ENCODE results near the gene UBTF.
A peak's percentile ranks its signal among the peaks of the same experiment; 100 is the strongest.

Gene UBTF

GRCh38 chr17:44191941-44192496, 27.5 kb downstream of the UBTF start:
- TF ChIP-seq ZNF274 (IDR thresholded peaks at IDR 0.05; ENCODE audit: low read depth, low read length) = no peak
- TF ChIP-seq SUZ12 (IDR thresholded peaks at IDR 0.05; ENCODE audit: extremely low read depth, insufficient read depth, insufficient read length) = no peak
- TF ChIP-seq YY1 (IDR thresholded peaks at IDR 0.05; ENCODE audit: insufficient read depth, insufficient read length) = no peak
- H3K4me3 ChIP-seq (ENCODE audit: insufficient read length, low read depth) = no peak overlapping the region
- peaks cover 82% of the 10 kb centered on the region for H3K36me3 ChIP-seq (ENCODE audit: insufficient read depth, insufficient read length, low read length)
- peak overlapping the region; percentile 15 for H3K9ac ChIP-seq (ENCODE audit: insufficient read length, low read depth)
- H3K9me3 ChIP-seq (ENCODE audit: insufficient read depth, low read length) = no peaks in the 10 kb centered on the region
- DNase-seq (ENCODE audit: low read depth, low spot score) = no peak
- peaks cover 19% of the 10 kb centered on the region for H3K4me1 ChIP-seq (ENCODE audit: insufficient read depth, insufficient read length)
- no peaks in the 10 kb centered on the region for H3K27me3 ChIP-seq (ENCODE audit: insufficient read depth, insufficient read length)

GRCh38 chr17:44191369-44191768, 28.1 kb downstream of the UBTF start:
- Histone ChIP-seq H3K36me3 (ENCODE audit: insufficient read depth, insufficient read length, low read length) (peaks cover 76% of the 10 kb centered on the region), H3K9me3 (ENCODE audit: insufficient read depth, low read length) (no peaks in the 10 kb centered on the region), H3K9ac (ENCODE audit: insufficient read length, low read depth) (no peak overlapping the region), H3K27me3 (ENCODE audit: insufficient read depth, insufficient read length) (no peaks in the 10 kb centered on the region), H3K4me3 (ENCODE audit: insufficient read length, low read depth) (no peak overlapping the region), H3K4me1 (ENCODE audit: insufficient read depth, insufficient read length) (peaks cover 19% of the 10 kb centered on the region)
- no peak for TF ChIP-seq YY1 (IDR thresholded peaks at IDR 0.05; ENCODE audit: insufficient read depth, insufficient read length)
- DNase-seq (ENCODE audit: low read depth, low spot score) = no peak

DNA sequence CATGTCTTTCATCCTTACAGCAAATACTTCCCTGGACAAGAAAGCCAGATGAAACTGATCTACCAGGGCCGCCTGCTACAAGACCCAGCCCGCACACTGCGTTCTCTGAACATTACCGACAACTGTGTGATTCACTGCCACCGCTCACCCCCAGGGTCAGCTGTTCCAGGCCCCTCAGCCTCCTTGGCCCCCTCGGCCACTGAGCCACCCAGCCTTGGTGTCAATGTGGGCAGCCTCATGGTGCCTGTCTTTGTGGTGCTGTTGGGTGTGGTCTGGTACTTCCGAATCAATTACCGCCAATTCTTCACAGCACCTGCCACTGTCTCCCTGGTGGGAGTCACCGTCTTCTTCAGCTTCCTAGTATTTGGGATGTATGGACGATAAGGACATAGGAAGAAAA, 29.0 kb downstream of the UBTF start:
- no peak for TF ChIP-seq ZNF274 (IDR thresholded peaks at IDR 0.05; ENCODE audit: low read depth, low read length)
- TF ChIP-seq YY1 (IDR thresholded peaks at IDR 0.05; ENCODE audit: insufficient read depth, insufficient read length) = no peak
- TF ChIP-seq SUZ12 (IDR thresholded peaks at IDR 0.05; ENCODE audit: extremely low read depth, insufficient read depth, insufficient read length) = no peak
- H3K4me3 ChIP-seq (ENCODE audit: insufficient read length, low read depth) = no peak overlapping the region
- H3K4me1 ChIP-seq (ENCODE audit: insufficient read depth, insufficient read length) = peaks cover 19% of the 10 kb centered on the region
- no peaks in the 10 kb centered on the region for H3K27me3 ChIP-seq (ENCODE audit: insufficient read depth, insufficient read length)
- no peak for DNase-seq (ENCODE audit: low read depth, low spot score)
- H3K9ac ChIP-seq (ENCODE audit: insufficient read length, low read depth) = no peak overlapping the region
- H3K36me3 ChIP-seq (ENCODE audit: insufficient read depth, insufficient read length, low read length) = peaks cover 68% of the 10 kb centered on the region
- no peaks in the 10 kb centered on the region for H3K9me3 ChIP-seq (ENCODE audit: insufficient read depth, low read length)

DNA sequence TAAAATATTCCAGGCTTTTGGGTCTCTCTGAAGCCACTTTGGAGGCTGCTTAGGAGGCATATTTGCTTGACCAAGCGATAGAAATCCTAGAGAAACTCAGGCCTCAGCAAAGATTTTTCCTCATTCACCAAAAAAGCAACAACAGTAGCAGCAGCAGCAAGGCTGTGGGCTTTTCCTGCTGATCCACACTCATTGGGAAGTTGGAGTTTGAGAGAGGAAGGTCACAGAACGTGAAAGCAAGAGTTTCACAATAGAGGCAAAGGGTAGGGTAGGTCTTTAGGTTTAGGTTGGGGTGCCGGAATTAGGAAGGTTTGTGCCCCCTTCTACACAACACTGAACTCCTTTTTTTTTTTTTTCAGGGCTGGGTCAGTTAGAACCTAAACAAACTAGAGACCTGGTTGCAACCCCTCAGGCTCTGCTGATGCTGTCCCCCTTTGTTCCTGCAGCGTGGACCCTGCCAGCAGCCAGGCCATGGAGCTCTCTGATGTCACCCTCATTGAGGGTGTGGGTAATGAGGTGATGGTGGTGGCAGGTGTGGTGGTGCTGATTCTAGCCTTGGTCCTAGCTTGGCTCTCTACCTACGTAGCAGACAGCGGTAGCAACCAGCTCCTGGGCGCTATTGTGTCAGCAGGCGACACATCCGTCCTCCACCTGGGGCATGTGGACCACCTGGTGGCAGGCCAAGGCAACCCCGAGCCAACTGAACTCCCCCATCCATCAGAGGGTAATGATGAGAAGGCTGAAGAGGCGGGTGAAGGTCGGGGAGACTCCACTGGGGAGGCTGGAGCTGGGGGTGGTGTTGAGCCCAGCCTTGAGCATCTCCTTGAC, 30.7 kb downstream of the UBTF start:
- no peak overlapping the region for H3K4me3 ChIP-seq (ENCODE audit: insufficient read length, low read depth)
- DNase-seq (ENCODE audit: low read depth, low spot score) = no peak
- H3K9ac ChIP-seq (ENCODE audit: insufficient read length, low read depth) = no peak overlapping the region
- H3K27me3 ChIP-seq (ENCODE audit: insufficient read depth, insufficient read length) = no peaks in the 10 kb centered on the region
- no peaks in the 10 kb centered on the region for H3K9me3 ChIP-seq (ENCODE audit: insufficient read depth, low read length)
- H3K4me1 ChIP-seq (ENCODE audit: insufficient read depth, insufficient read length) = peaks cover 17% of the 10 kb centered on the region
- TF ChIP-seq YY1 (IDR thresholded peaks at IDR 0.05; ENCODE audit: insufficient read depth, insufficient read length) (no peak), SUZ12 (IDR thresholded peaks at IDR 0.05; ENCODE audit: extremely low read depth, insufficient read depth, insufficient read length) (no peak), ZNF274 (IDR thresholded peaks at IDR 0.05; ENCODE audit: low read depth, low read length) (no peak)
- peaks cover 65% of the 10 kb centered on the region for H3K36me3 ChIP-seq (ENCODE audit: insufficient read depth, insufficient read length, low read length)

- DNase-seq (ENCODE audit: low read depth, low spot score) = no peak
- H3K9me3 ChIP-seq (ENCODE audit: insufficient read depth, low read length) = peaks cover 10% of the 10 kb centered on the region; the same call in 1 of the 2 replicates
- peaks cover 6% of the 10 kb centered on the region for H3K4me1 ChIP-seq (ENCODE audit: insufficient read depth, insufficient read length)
- H3K27me3 ChIP-seq (ENCODE audit: insufficient read depth, insufficient read length) = no peaks in the 10 kb centered on the region
- TF ChIP-seq ZNF274 (IDR thresholded peaks at IDR 0.05; ENCODE audit: low read depth, low read length) (no peak), SUZ12 (IDR thresholded peaks at IDR 0.05; ENCODE audit: extremely low read depth, insufficient read depth, insufficient read length) (no peak), YY1 (IDR thresholded peaks at IDR 0.05; ENCODE audit: insufficient read depth, insufficient read length) (no peak)
- peaks cover 63% of the 10 kb centered on the region for H3K36me3 ChIP-seq (ENCODE audit: insufficient read depth, insufficient read length, low read length)
- H3K4me3 ChIP-seq (ENCODE audit: insufficient read length, low read depth) = peak overlapping the region; percentile 94
- peak overlapping the region; percentile 95 for H3K9ac ChIP-seq (ENCODE audit: insufficient read length, low read depth)
These were observed 32.2 kb downstream of the UBTF start for GRCh38 chr17:44187131-44187899.

DNA sequence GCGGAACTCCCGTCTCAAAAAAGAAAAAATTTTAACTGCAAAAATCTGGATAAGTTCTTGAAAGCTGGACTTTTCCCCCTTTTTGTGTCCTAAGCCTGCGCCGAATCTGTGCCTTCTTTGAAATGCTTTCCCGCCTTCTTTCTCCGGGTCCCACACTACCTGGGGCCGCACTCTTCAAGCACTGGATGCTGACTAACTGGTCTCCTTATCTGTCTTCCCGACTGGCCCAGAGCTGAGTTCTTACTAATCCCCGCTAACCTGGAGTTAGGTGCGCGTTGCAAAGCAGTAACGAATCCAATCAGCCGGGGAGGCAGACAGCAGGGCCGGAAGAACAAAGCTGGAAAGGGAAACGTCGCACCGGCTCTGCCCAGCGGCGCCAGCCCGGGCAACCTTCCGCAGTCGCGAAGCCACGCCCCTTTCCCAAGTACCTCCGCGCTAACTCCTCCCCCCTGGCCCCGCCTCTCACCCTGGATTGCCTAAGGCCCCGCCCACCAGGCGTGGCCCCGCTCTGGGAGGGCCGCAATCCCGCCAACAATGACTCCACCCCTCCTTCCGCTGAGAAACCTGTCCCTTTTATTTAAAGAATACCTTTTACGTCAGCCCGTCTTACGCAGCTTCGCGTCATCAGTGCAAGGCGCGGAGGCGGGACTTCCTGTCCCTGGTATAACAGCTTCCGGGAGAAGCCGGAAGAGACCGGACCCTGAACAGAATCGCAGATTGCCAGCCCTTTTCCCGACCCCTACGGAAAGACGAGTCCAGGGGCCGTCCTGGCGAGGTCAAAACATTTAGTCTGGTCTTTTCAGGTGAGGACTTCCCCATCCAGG, 33.0 kb downstream of the UBTF start, which contains the start of gene TMUB2:
TSS of gene TMUB2 (plus strand) at position 666 of the 824 bp plus-strand sequence. CDS start 737 bp downstream, outside the sequence.
- TF ChIP-seq SUZ12 (IDR thresholded peaks at IDR 0.05; ENCODE audit: extremely low read depth, insufficient read depth, insufficient read length) = no peak
- no peak for TF ChIP-seq YY1 (IDR thresholded peaks at IDR 0.05; ENCODE audit: insufficient read depth, insufficient read length)
- no peak for TF ChIP-seq ZNF274 (IDR thresholded peaks at IDR 0.05; ENCODE audit: low read depth, low read length)
- H3K4me3 ChIP-seq (ENCODE audit: insufficient read length, low read depth) = peak within 1 kb of the TSS; percentile 94
- peaks cover 64% of the 10 kb centered on the region for H3K36me3 ChIP-seq (ENCODE audit: insufficient read depth, insufficient read length, low read length)
- H3K9me3 ChIP-seq (ENCODE audit: insufficient read depth, low read length) = peaks cover 17% of the 10 kb centered on the region
- DNase-seq (ENCODE audit: low read depth, low spot score) = peak; percentile 97
- peak within 1 kb of the TSS; percentile 95 for H3K9ac ChIP-seq (ENCODE audit: insufficient read length, low read depth)
- peaks cover 4% of the 10 kb centered on the region for H3K4me1 ChIP-seq (ENCODE audit: insufficient read depth, insufficient read length)
- H3K27me3 ChIP-seq (ENCODE audit: insufficient read depth, insufficient read length) = no peaks in the 10 kb centered on the region
